Neural progenitor cell (in vitro differentiated cells): Measurements from ENCODE around the gene CEP83. TPM values are rescaled to one million over a fixed set of nuclear protein-coding genes. Genes with fewer than 3 reads are reported as not detected.

Experiments
- DNase-seq: peaks from one replicate; pipeline ENCODE4 v3.0.0-alpha.2; 2016; ENCODE audit warnings: low spot score
- H2AFZ ChIP-seq: fragments of 200-600 bp; sonication (generic); replicated peaks from 2 replicates; pipeline ENCODE4 v1.6.1; 2016; ENCODE audit warnings: antibody characterized with exemption
- H3F3A ChIP-seq: fragments of 200-600 bp; sonication (generic); 2 replicates; pipeline ENCODE4 v1.6.1; 2016; ENCODE audit warnings: antibody characterized with exemption, low read depth
- H3K27ac ChIP-seq: fragments of 200-600 bp; sonication (generic); 2 replicates; pipeline ENCODE4 v1.5.1; 2016; ENCODE audit warnings: mild to moderate bottlenecking
- H3K27me3 ChIP-seq: fragments of 200-600 bp; sonication (generic); 2 replicates; pipeline ENCODE4 v1.6.1; 2016; ENCODE audit warnings: mild to moderate bottlenecking, moderate library complexity
- H3K36me3 ChIP-seq: fragments of 200-600 bp; sonication (generic); 2 replicates; pipeline ENCODE4 v1.5.1; 2016
- H3K4me1 ChIP-seq: fragments of 200-600 bp; sonication (generic); 2 replicates; pipeline ENCODE4 v1.6.1; 2016; ENCODE audit warnings: mixed run types
- H3K4me2 ChIP-seq: fragments of 200-600 bp; sonication (generic); 2 replicates; pipeline ENCODE4 v1.6.1; 2016
- H3K4me3 ChIP-seq: fragments of 200-600 bp; sonication (generic); 2 replicates; pipeline ENCODE4 v1.5.1; 2016
- H3K79me2 ChIP-seq: fragments of 200-600 bp; sonication (generic); 2 replicates; pipeline ENCODE4 v1.6.1; 2016; ENCODE audit warnings: low read depth
- H3K9ac ChIP-seq: fragments of 200-600 bp; sonication (generic); 2 replicates; pipeline ENCODE4 v1.6.1; 2016
- H3K9me3 ChIP-seq: fragments of 200-600 bp; sonication (generic); 2 replicates; pipeline ENCODE4 v1.5.1; 2016; ENCODE audit warnings: low read depth
- H4K20me1 ChIP-seq: fragments of 200-600 bp; sonication (generic); 2 replicates; pipeline ENCODE4 v1.6.1; 2016; ENCODE audit warnings: low read depth
- H3K27ac Mint-ChIP-seq: 3 replicates; pipeline ENCODE4 v1.8.0; 2021; ENCODE audit warnings: mixed read lengths
- H3K27me3 Mint-ChIP-seq: 2 replicates; pipeline ENCODE4 v1.8.0; 2022; ENCODE audit warnings: low read depth, mild to moderate bottlenecking, inconsistent platforms, moderate library complexity, mixed read lengths; ENCODE audit not compliant: insufficient read depth
- H3K36me3 Mint-ChIP-seq: 3 replicates; pipeline ENCODE4 v1.8.0; 2021; ENCODE audit warnings: mixed read lengths
- H3K4me1 Mint-ChIP-seq: 3 replicates; pipeline ENCODE4 v1.8.0; 2021; ENCODE audit warnings: mixed read lengths
- H3K4me3 Mint-ChIP-seq: 3 replicates; pipeline ENCODE4 v1.8.0; 2021; ENCODE audit warnings: mild to moderate bottlenecking, moderate library complexity, mixed read lengths
- H3K9me3 Mint-ChIP-seq: 3 replicates; pipeline ENCODE4 v1.8.0; 2020; ENCODE audit warnings: mixed read lengths
- CTCF ChIP-seq: fragments of 200-600 bp; sonication (generic); IDR thresholded peaks from 2 replicates; pipeline ENCODE4 v1.5.1; 2017; ENCODE audit warnings: antibody characterized with exemption, mild to moderate bottlenecking
- EZH2 ChIP-seq: fragments of 200-600 bp; sonication (generic); IDR thresholded peaks from 2 replicates; pipeline ENCODE4 v1.6.1; 2017; ENCODE audit warnings: antibody characterized with exemption, mild to moderate bottlenecking, moderate library complexity
- EZH2phosphoT487 ChIP-seq: fragments of 200-600 bp; sonication (generic); IDR thresholded peaks from 2 replicates; pipeline ENCODE4 v1.6.1; 2017; ENCODE audit warnings: antibody characterized with exemption
- total RNA-seq: library from RNA; depleted of rRNA; stranded (reverse); fragments of >200 nt; gene quantifications from 2 replicates; pipeline ENCODE4 v1.2.3, GENCODE V29; 2015; ENCODE audit warnings: low replicate concordance

CEP83 gene
- total RNA-seq, 1 donor from 2014 or later = 60.4 TPM

GRCh38 chr12:94263905-94264561, 195.6 kb downstream of the CEP83 start:
- H3K4me1 ChIP-seq = peaks cover 44% of the 10 kb centered on the region
- Mint-ChIP-seq H3K27ac (peak overlapping the region; percentile 63), H3K27me3 (peaks cover 8% of the 10 kb centered on the region), H3K4me1 (peaks cover 43% of the 10 kb centered on the region), H3K4me3 (no peak overlapping the region), H3K9me3 (peaks cover 2% of the 10 kb centered on the region), H3K36me3 (peaks cover 37% of the 10 kb centered on the region)
- DNase-seq = peak; percentile 42
- no peak overlapping the region for H3K4me3 ChIP-seq
- no peaks in the 10 kb centered on the region for H4K20me1 ChIP-seq
- no peak overlapping the region for H3K27ac ChIP-seq
- H3K36me3 ChIP-seq = no peaks in the 10 kb centered on the region
- no peaks in the 10 kb centered on the region for H3K27me3 ChIP-seq
- no peaks in the 10 kb centered on the region for H3K79me2 ChIP-seq
- no peak overlapping the region for H3K4me2 ChIP-seq
- no peak overlapping the region for H2AFZ ChIP-seq
- H3F3A ChIP-seq = peaks cover 26% of the 10 kb centered on the region
- no peaks in the 10 kb centered on the region for H3K9me3 ChIP-seq
- TF ChIP-seq CTCF (no peak), EZH2 (no peak), EZH2phosphoT487 (no peak)
- no peak overlapping the region for H3K9ac ChIP-seq

GRCh38 chr12:94263011-94263811, 196.5 kb downstream of the CEP83 start:
- H2AFZ ChIP-seq = no peak overlapping the region
- H3K4me2 ChIP-seq = no peak overlapping the region
- peaks cover 43% of the 10 kb centered on the region for H3K4me1 ChIP-seq
- no peak overlapping the region for H3K27ac ChIP-seq
- no peak overlapping the region for H3K9ac ChIP-seq
- no peaks in the 10 kb centered on the region for H4K20me1 ChIP-seq
- no peaks in the 10 kb centered on the region for H3K79me2 ChIP-seq
- Mint-ChIP-seq H3K27ac (peak overlapping the region; percentile 42), H3K4me1 (peaks cover 43% of the 10 kb centered on the region), H3K36me3 (peaks cover 35% of the 10 kb centered on the region), H3K4me3 (no peak overlapping the region), H3K9me3 (peaks cover 2% of the 10 kb centered on the region), H3K27me3 (peaks cover 8% of the 10 kb centered on the region)
- no peak for TF ChIP-seq CTCF
- TF ChIP-seq EZH2 = no peak
- no peak for TF ChIP-seq EZH2phosphoT487
- no peaks in the 10 kb centered on the region for H3K9me3 ChIP-seq
- no peaks in the 10 kb centered on the region for H3K36me3 ChIP-seq
- no peaks in the 10 kb centered on the region for H3K27me3 ChIP-seq
- DNase-seq = no peak
- peaks cover 26% of the 10 kb centered on the region for H3F3A ChIP-seq
- H3K4me3 ChIP-seq = no peak overlapping the region

GRCh38 chr12:94262228-94263010, 197.2 kb downstream of the CEP83 start:
- no peaks in the 10 kb centered on the region for H3K9me3 ChIP-seq
- Mint-ChIP-seq H3K27me3 (peaks cover 8% of the 10 kb centered on the region), H3K4me3 (no peak overlapping the region), H3K27ac (no peak overlapping the region), H3K9me3 (peaks cover 2% of the 10 kb centered on the region), H3K4me1 (peaks cover 43% of the 10 kb centered on the region), H3K36me3 (peaks cover 35% of the 10 kb centered on the region)
- no peak for TF ChIP-seq CTCF
- no peak for TF ChIP-seq EZH2
- TF ChIP-seq EZH2phosphoT487 = no peak
- H3K27me3 ChIP-seq = no peaks in the 10 kb centered on the region
- H3K27ac ChIP-seq = peak overlapping the region; percentile 24
- no peak for DNase-seq
- peaks cover 43% of the 10 kb centered on the region for H3K4me1 ChIP-seq
- no peak overlapping the region for H2AFZ ChIP-seq
- peaks cover 26% of the 10 kb centered on the region for H3F3A ChIP-seq
- H3K36me3 ChIP-seq = no peaks in the 10 kb centered on the region
- H3K4me2 ChIP-seq = peak overlapping the region; percentile 59
- H3K9ac ChIP-seq = no peak overlapping the region
- H3K79me2 ChIP-seq = no peaks in the 10 kb centered on the region
- no peak overlapping the region for H3K4me3 ChIP-seq
- no peaks in the 10 kb centered on the region for H4K20me1 ChIP-seq
